AG04450 (cell line): ENCODE results near the gene ZKSCAN4. TPM values are rescaled to one million over a fixed set of nuclear protein-coding genes. Genes with fewer than 3 reads are reported as not detected.

Experiments used
- CTCF ChIA-PET: fragments of 300-600, 350-600 bp; formaldehyde crosslinking; extraction: SDS; loops from one replicate; lab custom pipeline; 2022; ENCODE audit warnings: antibody characterized with exemption, inconsistent platforms; lab: Charles Lee
- POLR2A ChIA-PET: fragments of 350-600 bp; formaldehyde crosslinking; extraction: SDS; loops from one replicate; lab custom pipeline; 2021; ENCODE audit warnings: antibody characterized with exemption, inconsistent platforms; lab: Yijun Ruan, JAX
- DNase-seq: peaks from one replicate; pipeline ENCODE4 v3.0.0-alpha.2; 2011; ENCODE audit warnings: low read depth, low spot score
- H3K27ac ChIP-seq: one replicate; pipeline ENCODE4 v1.5.1; 2012; ENCODE audit warnings: low read depth, low read length, control low read depth
- H3K27me3 ChIP-seq: one replicate; pipeline ENCODE4 v1.6.0; 2012; ENCODE audit warnings: low read length; ENCODE audit not compliant: control insufficient read depth, insufficient read depth
- H3K4me3 ChIP-seq: 2 replicates; pipeline ENCODE4 v1.5.1; 2011; ENCODE audit warnings: mild to moderate bottlenecking, low read depth, low read length, control low read depth
- H3K9me3 ChIP-seq: 2 replicates; pipeline ENCODE4 v1.5.1; 2012; ENCODE audit warnings: low read length; ENCODE audit not compliant: control insufficient read depth, insufficient read depth
- polyA plus RNA-seq: library from polyadenylated mRNA; depleted of rRNA; stranded (reverse); fragments of >200 nt; gene quantifications from 2 replicates; pipeline ENCODE4 v1.2.3, GENCODE V29; 2011; rRNA removed
- TF ChIP-seq, protein P1 (sequence below): IDR thresholded peaks from 2 replicates; pipeline ENCODE4 v1.5.1; 2011; ENCODE audit warnings: low read depth, low read length, control low read depth, inconsistent platforms

ZKSCAN4 gene
- polyA plus RNA-seq, 1 experiment, result 4.7 TPM

DNA sequence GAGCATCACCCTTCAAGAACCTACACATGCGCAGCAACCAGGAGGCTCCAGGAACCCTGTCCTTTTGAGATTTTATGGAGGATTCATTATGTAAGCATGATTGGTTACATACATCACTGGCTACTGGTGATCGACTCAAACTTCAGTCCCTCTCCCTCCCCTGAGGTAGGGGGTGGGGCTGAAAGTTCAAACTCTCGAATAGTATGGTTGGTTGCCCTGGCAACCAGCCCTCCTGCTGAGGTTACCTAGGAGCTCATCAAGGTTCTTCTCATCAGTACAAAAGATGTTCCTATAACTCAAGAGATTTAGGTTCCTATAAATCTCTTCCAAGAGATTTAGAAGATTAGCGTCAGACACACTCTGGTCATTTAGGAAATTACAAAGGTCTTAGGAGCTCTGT is 48.9 kb downstream of the ZKSCAN4 start:
- DNase-seq, result no peak
- Histone ChIP-seq H3K9me3 (no peaks in the 10 kb centered on the region), H3K27me3 (peaks cover 26% of the 10 kb centered on the region), H3K4me3 (no peak overlapping the region), H3K27ac (no peak overlapping the region)
- ChIA-PET POLR2A (no interaction called here), CTCF (no interaction called here)
- TF ChIP-seq, protein P1, sequence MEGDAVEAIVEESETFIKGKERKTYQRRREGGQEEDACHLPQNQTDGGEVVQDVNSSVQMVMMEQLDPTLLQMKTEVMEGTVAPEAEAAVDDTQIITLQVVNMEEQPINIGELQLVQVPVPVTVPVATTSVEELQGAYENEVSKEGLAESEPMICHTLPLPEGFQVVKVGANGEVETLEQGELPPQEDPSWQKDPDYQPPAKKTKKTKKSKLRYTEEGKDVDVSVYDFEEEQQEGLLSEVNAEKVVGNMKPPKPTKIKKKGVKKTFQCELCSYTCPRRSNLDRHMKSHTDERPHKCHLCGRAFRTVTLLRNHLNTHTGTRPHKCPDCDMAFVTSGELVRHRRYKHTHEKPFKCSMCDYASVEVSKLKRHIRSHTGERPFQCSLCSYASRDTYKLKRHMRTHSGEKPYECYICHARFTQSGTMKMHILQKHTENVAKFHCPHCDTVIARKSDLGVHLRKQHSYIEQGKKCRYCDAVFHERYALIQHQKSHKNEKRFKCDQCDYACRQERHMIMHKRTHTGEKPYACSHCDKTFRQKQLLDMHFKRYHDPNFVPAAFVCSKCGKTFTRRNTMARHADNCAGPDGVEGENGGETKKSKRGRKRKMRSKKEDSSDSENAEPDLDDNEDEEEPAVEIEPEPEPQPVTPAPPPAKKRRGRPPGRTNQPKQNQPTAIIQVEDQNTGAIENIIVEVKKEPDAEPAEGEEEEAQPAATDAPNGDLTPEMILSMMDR, result no peak

DNA sequence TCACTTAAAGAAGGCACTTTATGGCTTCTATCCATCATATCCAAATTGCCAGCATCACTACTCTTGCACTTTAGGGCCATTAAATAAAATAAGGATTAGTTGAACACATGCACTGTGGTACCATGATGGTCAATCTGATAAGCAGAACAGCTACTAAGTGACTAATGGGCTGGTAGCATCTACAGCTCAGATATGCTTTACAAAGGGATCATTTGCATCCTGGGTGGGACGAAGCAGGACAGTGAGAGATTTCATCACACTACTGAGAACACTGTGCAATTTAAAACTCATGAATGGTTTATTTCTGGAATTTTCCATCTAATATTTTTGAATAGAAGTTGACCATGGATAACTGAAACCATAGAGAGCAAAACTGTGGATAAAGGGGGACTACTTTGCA is 52.0 kb downstream of the ZKSCAN4 start:
- no peak overlapping the region for H3K4me3 ChIP-seq
- H3K27me3 ChIP-seq, result peaks cover 12% of the 10 kb centered on the region
- no peak for DNase-seq
- ChIA-PET CTCF (no interaction called here), POLR2A (no interaction called here)
- no peaks in the 10 kb centered on the region for H3K9me3 ChIP-seq
- TF ChIP-seq, protein P1, result no peak
- H3K27ac ChIP-seq, result no peak overlapping the region

Other genes with a start within 250 kb of the ZKSCAN4 start
- 0.14 and 0.15 TPM in 2 replicates for gene ZNF165, start 171.7 kb downstream of the ZKSCAN4 start, polyA plus RNA-seq
- 2.7 and 3.2 TPM in 2 replicates for gene ZSCAN16, start 127.7 kb downstream of the ZKSCAN4 start, polyA plus RNA-seq
- gene ZKSCAN8, start 110.4 kb downstream of the ZKSCAN4 start, polyA plus RNA-seq, result 11.5 and 15.0 TPM in 2 replicates
- gene ZSCAN9, start 27.0 kb downstream of the ZKSCAN4 start, polyA plus RNA-seq, result 14.8 and 18.2 TPM in 2 replicates
- 0.52 TPM in 2 replicates for gene NKAPL, start 7.0 kb upstream of the ZKSCAN4 start, polyA plus RNA-seq
- gene ZSCAN26, start 14.9 kb upstream of the ZKSCAN4 start, polyA plus RNA-seq, result 17.9 and 24.0 TPM in 2 replicates
- gene PGBD1, start 29.3 kb upstream of the ZKSCAN4 start, polyA plus RNA-seq, result 5.6 and 7.2 TPM in 2 replicates
- gene ZSCAN31, start 83.9 kb upstream of the ZKSCAN4 start, polyA plus RNA-seq, result 5.0 TPM in 2 replicates
- 4.7 and 6.0 TPM in 2 replicates for gene ZKSCAN3, start 97.7 kb upstream of the ZKSCAN4 start, polyA plus RNA-seq
- gene ZSCAN12, start 147.5 kb upstream of the ZKSCAN4 start, polyA plus RNA-seq, result 4.0 and 5.5 TPM in 2 replicates
- 3.5 and 4.6 TPM in 2 replicates for gene ZSCAN23, start 191.2 kb upstream of the ZKSCAN4 start, polyA plus RNA-seq